HCT116 (cell line): Measurements from ENCODE around the gene MFSD1. TPM values are rescaled to one million over a fixed set of nuclear protein-coding genes. Genes with fewer than 3 reads are reported as not detected.

Experiments used
- ATAC-seq: fragments of 200-7000 bp; cut with Tn5 transposase; 2 replicates; pipeline ENCODE4 v1.9.1; 2020; ENCODE audit warnings: mild to moderate bottlenecking, moderate library complexity
- BruUV-seq: library from RNA; stranded (reverse); fragments of 400-500 nt; replicated peaks from 2 replicates; lab custom pipeline; 2021; lab: Mats Ljungman, UMichigan
- CTCF ChIA-PET: fragments of 300-600 bp; sonication (Branson Sonifier 250); formaldehyde crosslinking; loops from one replicate; lab custom pipeline; 2021; ENCODE audit warnings: antibody characterized with exemption; lab: Charles Lee
- POLR2A ChIA-PET: fragments of 300-600, 350-600 bp; sonication (Branson Sonifier 250); formaldehyde crosslinking; loops from one replicate; lab custom pipeline; 2021; ENCODE audit warnings: antibody characterized with exemption; lab: Charles Lee
- RAD21 ChIA-PET, 2 experiments: fragments of 300-600 bp; sonication (Branson Sonifier 250); formaldehyde crosslinking; loops; one replicate each; lab custom pipeline; 2023; ENCODE audit warnings: low total read pairs in 2 of 2; ENCODE audit not compliant: uncharacterized antibody in 2 of 2, unreplicated experiment in 2 of 2, low non-redundant PET in 1 of 2; lab: Charles Lee
- DNase-seq: peaks from one replicate; pipeline ENCODE4 v3.0.0-alpha.2; 2010; ENCODE audit warnings: low read depth, low spot score
- H2AFZ ChIP-seq: fragments of 200-600 bp; shearing (Covaris generic), sonication (generic); 2 replicates; pipeline ENCODE4 v1.6.1; 2017; ENCODE audit warnings: low read depth, mixed run types, mixed read lengths, antibody characterized with exemption, low read length; ENCODE audit not compliant: poor library complexity, severe bottlenecking
- H3K27ac ChIP-seq: 2 replicates; pipeline ENCODE4 v1.5.1; 2012; ENCODE audit warnings: low read depth, low read length
- H3K27me3 ChIP-seq: fragments of 200-600 bp; sonication (generic); 2 replicates; pipeline ENCODE4 v1.6.1; 2016; ENCODE audit warnings: mixed run types, low read length, mixed read lengths; ENCODE audit not compliant: insufficient read depth
- H3K36me3 ChIP-seq, 2 experiments: fragments of 200-500 bp in 1 of 2; fragments of 200-600 bp in 1 of 2; sonication (Bioruptor generic) in 1 of 2; sonication (generic) in 1 of 2; 2 replicates each; pipeline versions ENCODE4 v1.5.1 to v1.6.1; 2014 to 2016; ENCODE audit warnings: low read length in 2 of 2, inconsistent platforms in 1 of 2, mixed read lengths in 1 of 2, mixed run types in 1 of 2; ENCODE audit not compliant: insufficient read depth in 2 of 2, control insufficient read depth in 1 of 2
- H3K4me1 ChIP-seq, 2 experiments: fragments of 200-600 bp in 1 of 2; sonication (generic) in 1 of 2; 2 replicates each; pipeline versions ENCODE4 v1.5.1 to v1.6.1; 2012 to 2017; ENCODE audit warnings: low read length in 2 of 2, inconsistent platforms in 1 of 2, mild to moderate bottlenecking in 1 of 2, mixed read lengths in 1 of 2, mixed run types in 1 of 2, moderate library complexity in 1 of 2; ENCODE audit not compliant: insufficient read depth in 2 of 2, control insufficient read depth in 1 of 2
- H3K4me2 ChIP-seq: fragments of 200-600 bp; sonication (generic); 2 replicates; pipeline ENCODE4 v1.6.1; 2017; ENCODE audit warnings: mixed run types, low read length, mixed read lengths
- H3K4me3 ChIP-seq, 2 experiments: fragments of 200-600 bp in 1 of 2; sonication (generic) in 1 of 2; replicated peaks in 1 of 2; 2 replicates each; pipeline ENCODE4 v1.5.1; 2011 to 2016; ENCODE audit warnings: low read length in 2 of 2, control low read depth in 1 of 2, low read depth in 1 of 2, mild to moderate bottlenecking in 1 of 2, mixed read lengths in 1 of 2, mixed run types in 1 of 2
- H3K79me2 ChIP-seq: fragments of 200-600 bp; sonication (generic); 2 replicates; pipeline ENCODE4 v1.6.1; 2017; ENCODE audit warnings: mild to moderate bottlenecking, mixed run types, low read length, moderate library complexity, mixed read lengths; ENCODE audit not compliant: insufficient read depth
- H3K9ac ChIP-seq: fragments of 200-600 bp; sonication (generic); 2 replicates; pipeline ENCODE4 v1.6.1; 2016; ENCODE audit warnings: low read length, mixed read lengths
- H3K9me2 ChIP-seq: fragments of 200-600 bp; sonication (generic), shearing (Covaris generic); 2 replicates; pipeline ENCODE4 v1.6.1; 2017; ENCODE audit warnings: mixed run types, mild to moderate bottlenecking, moderate library complexity; ENCODE audit not compliant: insufficient read depth
- H3K9me3 ChIP-seq, 2 experiments: fragments of 200-500 bp in 1 of 2; fragments of 200-600 bp in 1 of 2; sonication (Bioruptor generic) in 1 of 2; sonication (generic) in 1 of 2; 2 replicates each; pipeline ENCODE4 v1.6.1; 2014 to 2017; ENCODE audit warnings: low read length in 2 of 2, mixed read lengths in 2 of 2, inconsistent platforms in 1 of 2, low read depth in 1 of 2, mild to moderate bottlenecking in 1 of 2, mixed run types in 1 of 2, moderate library complexity in 1 of 2; ENCODE audit not compliant: control insufficient read depth in 1 of 2, insufficient read depth in 1 of 2
- H4K20me1 ChIP-seq: fragments of 200-600 bp; sonication (generic), shearing (Covaris generic); 2 replicates; pipeline ENCODE4 v1.6.1; 2017; ENCODE audit warnings: mixed run types, mild to moderate bottlenecking, moderate library complexity; ENCODE audit not compliant: insufficient read depth
- ELF1 ChIP-seq: IDR thresholded peaks from 2 replicates; pipeline ENCODE4 v1.6.1; 2012; ENCODE audit warnings: low read depth, borderline replicate concordance
- EZH2 ChIP-seq: fragments of 200-600 bp; sonication (generic); IDR thresholded peaks from 2 replicates; pipeline ENCODE4 v1.6.1; 2017; ENCODE audit warnings: antibody characterized with exemption, mixed run types
- POLR2A ChIP-seq: IDR thresholded peaks from 2 replicates; pipeline ENCODE4 v1.7.0; 2011; ENCODE audit warnings: borderline replicate concordance; ENCODE audit not compliant: insufficient read depth, insufficient read length; ENCODE audit errors: extremely low read depth
- POLR2AphosphoS5 ChIP-seq: IDR thresholded peaks from 2 replicates; pipeline ENCODE4 v1.6.1; 2011; ENCODE audit warnings: mild to moderate bottlenecking, low read depth, low read length, moderate library complexity
- SP1 ChIP-seq: IDR thresholded peaks from 2 replicates; pipeline ENCODE4 v1.6.1; 2012; ENCODE audit warnings: low read depth
- SRF ChIP-seq: IDR thresholded peaks from 2 replicates; pipeline ENCODE4 v1.6.1; 2012; ENCODE audit warnings: low read depth
- TCF7L2 ChIP-seq: IDR thresholded peaks from 2 replicates; pipeline ENCODE4 v1.7.0; 2011; ENCODE audit warnings: borderline replicate concordance, inconsistent platforms; ENCODE audit not compliant: insufficient read depth, insufficient read length; ENCODE audit errors: extremely low read depth
- YY1 ChIP-seq: IDR thresholded peaks from 2 replicates; pipeline ENCODE4 v1.6.1; 2011; ENCODE audit warnings: low read length, low read depth, moderate library complexity, mild to moderate bottlenecking; ENCODE audit not compliant: insufficient replicate concordance; ENCODE audit errors: extremely low read depth
- ZFX ChIP-seq: fragments of 450-650 bp; IDR thresholded peaks from 2 replicates; pipeline ENCODE4 v1.6.1; 2017
- ZNF274 ChIP-seq: fragments of 200-500 bp; sonication (Bioruptor generic); IDR thresholded peaks from 2 replicates; pipeline ENCODE4 v1.6.1; 2014; ENCODE audit warnings: mild to moderate bottlenecking, low read depth, low read length, inconsistent platforms
- intact Hi-C: fragments of 100-400 bp; cut with micrococcal nuclease; formaldehyde crosslinking; loops from 2 replicates; pipeline ENCODE4 v1.10.0; 2022
- total RNA-seq: library from RNA; stranded (reverse); gene quantifications from one replicate; pipeline ENCODE4 v1.2.1, GENCODE V29; 2021; ENCODE audit not compliant: unreplicated experiment
- TF ChIP-seq, protein P1 (sequence below): IDR thresholded peaks from 2 replicates; pipeline ENCODE4 v1.6.1; 2012
- TF ChIP-seq, protein P2 (sequence below): IDR thresholded peaks from 2 replicates; pipeline ENCODE4 v1.6.1; 2012; ENCODE audit warnings: low read depth

Gene MFSD1
- total RNA-seq, 1 experiment from 2014 or later, result 12.8 TPM

DNA sequence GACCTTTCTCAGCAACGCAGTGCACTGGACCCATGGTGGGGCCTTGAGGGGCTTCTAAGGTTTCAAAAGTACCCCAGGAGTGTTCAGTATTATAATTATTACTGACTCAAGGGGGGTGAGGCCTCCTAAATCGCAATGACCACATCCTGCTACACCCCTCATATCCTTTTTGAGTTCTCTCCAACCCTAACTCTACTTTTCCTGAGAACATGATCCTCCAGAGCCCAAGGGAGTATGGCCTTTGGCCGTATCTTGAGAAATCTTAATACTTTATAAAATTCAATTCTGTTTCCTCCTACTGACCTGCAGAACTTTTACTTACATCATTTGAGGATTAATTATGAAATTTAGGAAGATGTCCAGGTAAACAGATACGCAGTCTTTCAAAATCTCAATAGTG, 39.2 kb upstream of the MFSD1 start (continued):
- TF ChIP-seq POLR2AphosphoS5, result no peak

DNA sequence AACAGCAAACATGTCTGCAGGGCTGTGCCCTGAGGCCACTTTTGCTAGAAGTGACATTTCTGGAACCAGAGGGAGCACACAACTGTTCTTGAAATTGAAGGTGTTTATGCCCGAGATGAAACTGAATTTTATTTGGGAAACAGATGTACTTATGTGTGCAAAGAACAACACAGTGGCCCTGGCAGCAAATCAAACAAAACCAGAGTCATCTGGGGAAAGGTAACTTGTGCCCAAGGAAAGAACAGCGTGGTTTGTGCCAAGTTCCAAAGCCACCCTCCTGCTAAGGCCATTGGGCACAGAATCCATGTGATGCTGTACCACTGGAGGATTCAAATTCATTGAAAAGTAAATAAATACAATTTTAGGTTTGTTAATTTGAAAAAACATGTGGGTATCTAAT, 38.4 kb upstream of the MFSD1 start:
- H3K36me3 ChIP-seq, result no peaks in the 10 kb centered on the region
- no peak for DNase-seq
- no peak overlapping the region for H3K27ac ChIP-seq
- peaks cover 0 to 4% of the 10 kb centered on the region in 2 experiments; a peak in 1 of 4 replicates for H3K4me1 ChIP-seq
- RAD21 ChIA-PET, result no interaction called here
- H3K9me2 ChIP-seq, result no peaks in the 10 kb centered on the region
- no peaks in the 10 kb centered on the region for H3K79me2 ChIP-seq
- H3K9ac ChIP-seq, result no peak overlapping the region
- CTCF ChIA-PET, result no interaction called here
- intact Hi-C loops, result no loop called here
- BruUV-seq, result no TSS peak
- H3K27me3 ChIP-seq, result no peaks in the 10 kb centered on the region
- TF ChIP-seq, protein P1, sequence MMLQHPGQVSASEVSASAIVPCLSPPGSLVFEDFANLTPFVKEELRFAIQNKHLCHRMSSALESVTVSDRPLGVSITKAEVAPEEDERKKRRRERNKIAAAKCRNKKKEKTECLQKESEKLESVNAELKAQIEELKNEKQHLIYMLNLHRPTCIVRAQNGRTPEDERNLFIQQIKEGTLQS, result no peak
- TF ChIP-seq, protein P2, sequence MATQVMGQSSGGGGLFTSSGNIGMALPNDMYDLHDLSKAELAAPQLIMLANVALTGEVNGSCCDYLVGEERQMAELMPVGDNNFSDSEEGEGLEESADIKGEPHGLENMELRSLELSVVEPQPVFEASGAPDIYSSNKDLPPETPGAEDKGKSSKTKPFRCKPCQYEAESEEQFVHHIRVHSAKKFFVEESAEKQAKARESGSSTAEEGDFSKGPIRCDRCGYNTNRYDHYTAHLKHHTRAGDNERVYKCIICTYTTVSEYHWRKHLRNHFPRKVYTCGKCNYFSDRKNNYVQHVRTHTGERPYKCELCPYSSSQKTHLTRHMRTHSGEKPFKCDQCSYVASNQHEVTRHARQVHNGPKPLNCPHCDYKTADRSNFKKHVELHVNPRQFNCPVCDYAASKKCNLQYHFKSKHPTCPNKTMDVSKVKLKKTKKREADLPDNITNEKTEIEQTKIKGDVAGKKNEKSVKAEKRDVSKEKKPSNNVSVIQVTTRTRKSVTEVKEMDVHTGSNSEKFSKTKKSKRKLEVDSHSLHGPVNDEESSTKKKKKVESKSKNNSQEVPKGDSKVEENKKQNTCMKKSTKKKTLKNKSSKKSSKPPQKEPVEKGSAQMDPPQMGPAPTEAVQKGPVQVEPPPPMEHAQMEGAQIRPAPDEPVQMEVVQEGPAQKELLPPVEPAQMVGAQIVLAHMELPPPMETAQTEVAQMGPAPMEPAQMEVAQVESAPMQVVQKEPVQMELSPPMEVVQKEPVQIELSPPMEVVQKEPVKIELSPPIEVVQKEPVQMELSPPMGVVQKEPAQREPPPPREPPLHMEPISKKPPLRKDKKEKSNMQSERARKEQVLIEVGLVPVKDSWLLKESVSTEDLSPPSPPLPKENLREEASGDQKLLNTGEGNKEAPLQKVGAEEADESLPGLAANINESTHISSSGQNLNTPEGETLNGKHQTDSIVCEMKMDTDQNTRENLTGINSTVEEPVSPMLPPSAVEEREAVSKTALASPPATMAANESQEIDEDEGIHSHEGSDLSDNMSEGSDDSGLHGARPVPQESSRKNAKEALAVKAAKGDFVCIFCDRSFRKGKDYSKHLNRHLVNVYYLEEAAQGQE, result no peak
- TF ChIP-seq EZH2 (no peak), ZNF274 (no peak), POLR2A (no peak), TCF7L2 (no peak), SP1 (no peak), ELF1 (no peak), YY1 (no peak), ZFX (no peak), SRF (no peak)
- TF ChIP-seq, all 23 proteins: peak for 0
- ATAC-seq, result no peak
- no peak overlapping the region for H3K4me2 ChIP-seq
- no peaks in the 10 kb centered on the region for H3K9me3 ChIP-seq
- POLR2A ChIA-PET, result no interaction called here
- no peaks in the 10 kb centered on the region for H4K20me1 ChIP-seq
- H2AFZ ChIP-seq, result no peak overlapping the region
- H3K4me3 ChIP-seq, result no peak overlapping the region
